Natural killer cell treated with Interleukin-12 subunit alpha and Interleukin-12 subunit beta and Interleukin-15 and Interleukin-18, amount 100 ng/mL, for 72 hours (primary cell): ENCODE results near the gene HTT-AS. TPM values are rescaled to one million over a fixed set of nuclear protein-coding genes. Genes with fewer than 3 reads are reported as not detected.

Experiments used
- ATAC-seq, 2 donors: fragments of 150-1000 bp; cut with Tn5 transposase in 1 of 2; sonication (Bioruptor Pico), chemical (Tn5 transposase) in 1 of 2; 2 replicates each; pipeline ENCODE4 v1.10.0; 2021
- DNase-seq: peaks from one replicate; pipeline ENCODE4 v3.0.0; 2022; ENCODE audit warnings: low spot score
- H3K27ac Mint-ChIP-seq, 2 donors: 1 replicate in 1 of 2; 2 replicates in 1 of 2; pipeline ENCODE4 v1.8.0; 2022; ENCODE audit warnings: mixed read lengths in 2 of 2, mild to moderate bottlenecking in 1 of 2, moderate library complexity in 1 of 2
- H3K27me3 Mint-ChIP-seq, 2 donors: 1 replicate in 1 of 2; 2 replicates in 1 of 2; pipeline ENCODE4 v1.8.0; 2022; ENCODE audit warnings: mixed read lengths in 2 of 2
- H3K36me3 Mint-ChIP-seq: one replicate; pipeline ENCODE4 v1.8.0; 2022; ENCODE audit warnings: mixed read lengths
- H3K4me1 Mint-ChIP-seq, 2 donors: 1 replicate in 1 of 2; 2 replicates in 1 of 2; pipeline ENCODE4 v1.8.0; 2022; ENCODE audit warnings: low read depth in 2 of 2, mixed read lengths in 2 of 2, mild to moderate bottlenecking in 1 of 2
- H3K4me3 Mint-ChIP-seq: one replicate; pipeline ENCODE4 v1.8.0; 2022; ENCODE audit warnings: mixed read lengths
- H3K9me3 Mint-ChIP-seq: 2 replicates; pipeline ENCODE4 v1.8.0; 2022; ENCODE audit warnings: mixed read lengths
- total RNA-seq, 2 donors: library from RNA; stranded (reverse); gene quantifications; one replicate each; pipeline ENCODE4 v1.2.3, GENCODE V29; 2022

HTT-AS gene
- total RNA-seq, 2 donors from 2014 or later, result not detected

GRCh38 chr4:3021127-3021526, 53.2 kb downstream of the HTT-AS start:
- H3K4me3 Mint-ChIP-seq, result no peak overlapping the region
- no peak overlapping the region for H3K27ac Mint-ChIP-seq
- peak in 1 of 2 donors; percentile 41 for ATAC-seq

GRCh38 chr4:3019145-3019846, 55.0 kb downstream of the HTT-AS start:
- ATAC-seq, result no peak
- DNase-seq, result no peak
- H3K27ac Mint-ChIP-seq, result no peak overlapping the region
- H3K4me1 Mint-ChIP-seq, result no peaks in the 10 kb centered on the region
- peaks cover 4% of the 10 kb centered on the region for H3K9me3 Mint-ChIP-seq
- peaks cover 9% of the 10 kb centered on the region for H3K36me3 Mint-ChIP-seq
- peaks cover 4 to 10% of the 10 kb centered on the region in 2 donors for H3K27me3 Mint-ChIP-seq
- H3K4me3 Mint-ChIP-seq, result no peak overlapping the region

More at GRCh38 chr4:3021127-3021526, 53.2 kb downstream of the HTT-AS start:
- Mint-ChIP-seq H3K9me3 (peaks cover 4% of the 10 kb centered on the region), H3K36me3 (peaks cover 9% of the 10 kb centered on the region), H3K4me1 (no peaks in the 10 kb centered on the region), H3K27me3 (peaks cover 4 to 10% of the 10 kb centered on the region in 2 donors)
- DNase-seq, result no peak

GRCh38 chr4:3017504-3017903, 56.8 kb downstream of the HTT-AS start:
- H3K4me1 Mint-ChIP-seq, result peaks cover 0 to 8% of the 10 kb centered on the region in 2 donors
- no peaks in the 10 kb centered on the region for H3K9me3 Mint-ChIP-seq
- no peaks in the 10 kb centered on the region for H3K36me3 Mint-ChIP-seq
- no peak overlapping the region for H3K4me3 Mint-ChIP-seq
- H3K27me3 Mint-ChIP-seq, result no peaks in the 10 kb centered on the region
- H3K27ac Mint-ChIP-seq, result no peak overlapping the region
- no peak for ATAC-seq
- no peak for DNase-seq

- H3K36me3 Mint-ChIP-seq, result no peaks in the 10 kb centered on the region
- no peaks in the 10 kb centered on the region for H3K9me3 Mint-ChIP-seq
- DNase-seq (no peak), ATAC-seq (no peak)
- H3K27me3 Mint-ChIP-seq, result no peaks in the 10 kb centered on the region
- H3K4me1 Mint-ChIP-seq, result peaks cover 0 to 8% of the 10 kb centered on the region in 2 donors
- H3K27ac Mint-ChIP-seq, result no peak overlapping the region
- H3K4me3 Mint-ChIP-seq, result no peak overlapping the region
These were observed 57.4 kb downstream of the HTT-AS start for GRCh38 chr4:3016961-3017360.

- H3K9me3 Mint-ChIP-seq, result no peaks in the 10 kb centered on the region
- peaks cover 0 to 20% of the 10 kb centered on the region in 2 donors for H3K4me1 Mint-ChIP-seq
- ATAC-seq, result peak in 1 of 2 donors; percentile 76
- H3K4me3 Mint-ChIP-seq, result peak overlapping the region; percentile 26
- no peak overlapping the region for H3K27ac Mint-ChIP-seq
- DNase-seq, result no peak
- no peaks in the 10 kb centered on the region for H3K36me3 Mint-ChIP-seq
- H3K27me3 Mint-ChIP-seq, result no peaks in the 10 kb centered on the region
These were observed 60.4 kb downstream of the HTT-AS start for GRCh38 chr4:3013839-3014350.

Other genes starting within 250 kb of the HTT-AS start
- 100 to 1,000 TPM; 259 to 291 TPM for gene ADD1, start 230.7 kb downstream of the HTT-AS start, total RNA-seq
- gene NOP14, start 111.1 kb downstream of the HTT-AS start, total RNA-seq, result 100 to 1,000 TPM in 1 of 2 donors, 10 to 100 TPM in 1; 91.5 to 136 TPM
- 10 to 100 TPM in 1 of 2 donors, 1 to 10 TPM in 1; 8.0 to 12.1 TPM for gene GRK4, start 111.0 kb downstream of the HTT-AS start, total RNA-seq
- 100 to 1,000 TPM in 1 of 2 donors, 10 to 100 TPM in 1; 62.4 to 116 TPM for gene HTT, start 143 bp upstream of the HTT-AS start, total RNA-seq
- 1 to 10 TPM; 1.8 to 2.0 TPM for gene MSANTD1, start 174.6 kb upstream of the HTT-AS start, total RNA-seq
- gene RGS12, start 218.5 kb upstream of the HTT-AS start, total RNA-seq, result 1 to 10 TPM; 1.9 to 7.0 TPM